Activated B cell treated with CpG ODN at 0.5 μM for 24 hours (primary cell): ENCODE data around the gene CASZ1. TPM values are rescaled to one million over a fixed set of nuclear protein-coding genes. Genes with fewer than 3 reads are reported as not detected.

Source experiments
- ATAC-seq: fragments of 200-7000 bp; cut with Tn5 transposase; one replicate; pipeline ENCODE4 v1.10.0; 2021; ENCODE audit warnings: low read depth, mild to moderate bottlenecking, moderate library complexity
- CTCF ChIA-PET: fragments of 350-600 bp; sonication (Branson Sonifier 250); formaldehyde crosslinking; loops from one replicate; lab custom pipeline; 2021; ENCODE audit warnings: antibody characterized with exemption; lab: Charles Lee
- POLR2A ChIA-PET: fragments of 350-600 bp; sonication (Branson Sonifier 250); formaldehyde crosslinking; loops from one replicate; lab custom pipeline; 2021; ENCODE audit warnings: antibody characterized with exemption; lab: Charles Lee
- DNase-seq: peaks from one replicate; pipeline ENCODE4 v3.0.0; 2022
- H3K27ac Mint-ChIP-seq: one replicate; pipeline ENCODE4 v1.8.0; 2020; ENCODE audit warnings: mixed read lengths
- H3K27me3 Mint-ChIP-seq: one replicate; pipeline ENCODE4 v1.8.0; 2021; ENCODE audit warnings: mixed read lengths
- H3K36me3 Mint-ChIP-seq: one replicate; pipeline ENCODE4 v1.8.0; 2021; ENCODE audit warnings: low read depth, mixed read lengths
- H3K4me1 Mint-ChIP-seq: one replicate; pipeline ENCODE4 v1.8.0; 2021; ENCODE audit warnings: mixed read lengths
- H3K4me3 Mint-ChIP-seq: one replicate; pipeline ENCODE4 v1.8.0; 2020; ENCODE audit warnings: mild to moderate bottlenecking, mixed read lengths
- H3K9me3 Mint-ChIP-seq: one replicate; pipeline ENCODE4 v1.8.0; 2020; ENCODE audit warnings: mixed read lengths
- intact Hi-C: fragments of 100-400 bp; cut with micrococcal nuclease; formaldehyde crosslinking; loops from one replicate; pipeline ENCODE4 v1.15.1; 2024
- total RNA-seq: library from RNA; stranded (reverse); gene quantifications from 2 replicates; pipeline ENCODE4 v1.2.3, GENCODE V29; 2022
- TF ChIP-seq, protein P1 (sequence below): fragments of 200-600 bp; IDR thresholded peaks from one replicate; pipeline ENCODE4 v1.8.0; 2022; ENCODE audit warnings: antibody characterized with exemption, mild to moderate bottlenecking

CASZ1 gene
- total RNA-seq, 1 donor from 2014 or later, result 35.6 TPM

DNA sequence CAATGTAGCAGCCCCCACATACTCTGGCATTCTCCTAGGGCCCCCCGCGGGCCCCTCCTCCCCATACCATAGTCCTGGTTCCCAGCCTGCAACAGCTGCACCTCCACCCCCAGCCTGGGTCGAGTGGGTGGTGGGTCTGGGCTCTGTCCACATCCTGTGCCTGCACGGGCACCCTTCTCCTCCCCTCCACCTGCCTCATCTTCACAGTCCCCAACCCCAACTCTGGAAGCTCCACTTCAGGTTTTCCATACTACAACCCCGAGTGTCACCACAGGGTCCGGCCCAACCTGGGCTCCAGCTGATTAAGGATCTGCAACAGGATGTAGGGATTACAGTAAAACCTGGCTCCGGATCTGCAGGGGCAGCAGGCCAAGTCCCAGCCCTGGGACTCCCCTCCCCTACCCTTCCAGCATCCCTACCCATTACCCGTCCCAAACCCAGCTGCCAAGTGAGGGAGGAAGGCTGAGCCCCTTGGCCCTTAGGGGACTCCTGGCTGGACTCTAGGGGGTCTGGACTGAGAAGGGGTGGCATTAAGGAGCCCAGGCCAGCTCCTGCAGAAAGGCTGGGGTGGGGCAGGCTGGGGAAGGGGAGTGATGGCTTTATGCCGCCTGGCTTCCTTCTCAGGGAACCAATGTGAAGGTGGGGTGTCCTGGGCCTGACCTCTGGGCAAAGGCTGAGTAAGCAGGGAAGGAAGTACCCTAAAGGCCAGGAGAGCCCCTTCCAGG is 116.8 kb downstream of the CASZ1 start:
- Mint-ChIP-seq H3K27me3 (no peaks in the 10 kb centered on the region), H3K27ac (no peak overlapping the region), H3K4me1 (peaks cover 2% of the 10 kb centered on the region), H3K36me3 (peaks cover under 1% of the 10 kb centered on the region), H3K9me3 (no peaks in the 10 kb centered on the region), H3K4me3 (no peak overlapping the region)
- intact Hi-C loops, result no loop called here
- TF ChIP-seq, protein P1, sequence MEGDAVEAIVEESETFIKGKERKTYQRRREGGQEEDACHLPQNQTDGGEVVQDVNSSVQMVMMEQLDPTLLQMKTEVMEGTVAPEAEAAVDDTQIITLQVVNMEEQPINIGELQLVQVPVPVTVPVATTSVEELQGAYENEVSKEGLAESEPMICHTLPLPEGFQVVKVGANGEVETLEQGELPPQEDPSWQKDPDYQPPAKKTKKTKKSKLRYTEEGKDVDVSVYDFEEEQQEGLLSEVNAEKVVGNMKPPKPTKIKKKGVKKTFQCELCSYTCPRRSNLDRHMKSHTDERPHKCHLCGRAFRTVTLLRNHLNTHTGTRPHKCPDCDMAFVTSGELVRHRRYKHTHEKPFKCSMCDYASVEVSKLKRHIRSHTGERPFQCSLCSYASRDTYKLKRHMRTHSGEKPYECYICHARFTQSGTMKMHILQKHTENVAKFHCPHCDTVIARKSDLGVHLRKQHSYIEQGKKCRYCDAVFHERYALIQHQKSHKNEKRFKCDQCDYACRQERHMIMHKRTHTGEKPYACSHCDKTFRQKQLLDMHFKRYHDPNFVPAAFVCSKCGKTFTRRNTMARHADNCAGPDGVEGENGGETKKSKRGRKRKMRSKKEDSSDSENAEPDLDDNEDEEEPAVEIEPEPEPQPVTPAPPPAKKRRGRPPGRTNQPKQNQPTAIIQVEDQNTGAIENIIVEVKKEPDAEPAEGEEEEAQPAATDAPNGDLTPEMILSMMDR, result no peak
- DNase-seq (no peak), ATAC-seq (no peak)
- ChIA-PET CTCF (no interaction called here), POLR2A (no interaction called here)

DNA sequence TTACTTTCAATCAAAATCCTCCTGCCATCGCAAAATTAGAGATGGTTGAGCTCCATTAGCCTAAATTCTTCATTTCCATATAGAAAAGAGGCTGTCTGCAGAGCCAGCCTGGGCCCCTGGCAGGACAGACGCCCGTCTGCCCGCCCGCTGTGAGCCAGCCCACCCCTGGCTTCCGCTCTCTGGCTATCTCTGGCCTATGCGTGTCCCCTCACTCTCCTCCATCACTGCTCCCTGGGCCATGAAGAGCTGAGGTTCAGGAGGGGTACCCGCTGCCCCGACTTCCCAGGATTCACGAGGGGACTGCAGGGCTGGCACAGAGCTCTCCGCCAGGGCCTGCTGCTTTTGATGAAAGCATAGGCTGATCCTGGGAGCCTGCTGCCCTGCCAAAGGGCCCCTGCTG is 117.6 kb downstream of the CASZ1 start:
- no peaks in the 10 kb centered on the region for H3K9me3 Mint-ChIP-seq
- CTCF ChIA-PET, result no interaction called here
- TF ChIP-seq, protein P1, result no peak
- H3K36me3 Mint-ChIP-seq, result no peaks in the 10 kb centered on the region
- DNase-seq (no peak), ATAC-seq (no peak)
- H3K4me1 Mint-ChIP-seq, result peaks cover 2% of the 10 kb centered on the region
- H3K4me3 Mint-ChIP-seq, result no peak overlapping the region
- intact Hi-C loops, result no loop called here
- no peaks in the 10 kb centered on the region for H3K27me3 Mint-ChIP-seq
- H3K27ac Mint-ChIP-seq, result no peak overlapping the region
- POLR2A ChIA-PET, result interaction anchor here (0.6 kb wide), 1 partner anchor 15 kb away, joined by 20 read pairs; no protein-coding TSS in a partner anchor

DNA sequence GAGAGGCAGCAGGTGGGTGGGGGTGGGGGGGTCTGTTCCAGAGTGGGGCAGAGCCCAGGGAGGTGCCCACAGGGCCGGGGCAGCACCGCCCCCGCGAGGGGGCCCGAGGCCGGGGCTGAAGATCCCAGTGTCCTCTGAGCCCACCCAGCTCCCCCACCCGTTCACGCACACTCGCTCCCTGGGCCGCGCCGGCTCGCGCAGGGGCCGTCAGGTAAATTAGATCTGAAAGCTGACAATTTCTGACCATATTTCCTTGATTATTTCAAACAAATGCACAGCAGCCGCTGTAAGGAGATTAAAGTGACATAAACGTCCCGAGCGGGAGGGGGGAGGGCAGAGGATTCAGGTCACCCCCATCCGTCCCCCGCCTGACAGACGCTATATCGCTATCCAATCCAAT is 118.0 kb downstream of the CASZ1 start:
- POLR2A ChIA-PET, result interaction anchor here (0.6 kb wide), 1 partner anchor 15 kb away, joined by 20 read pairs; no protein-coding TSS in a partner anchor
- Mint-ChIP-seq H3K27ac (no peak overlapping the region), H3K9me3 (no peaks in the 10 kb centered on the region), H3K4me1 (peaks cover 2% of the 10 kb centered on the region), H3K4me3 (no peak overlapping the region), H3K36me3 (no peaks in the 10 kb centered on the region), H3K27me3 (no peaks in the 10 kb centered on the region)
- ATAC-seq, result no peak
- TF ChIP-seq, protein P1, result no peak
- no peak for DNase-seq
- CTCF ChIA-PET, result no interaction called here
- intact Hi-C loops, result no loop called here

DNA sequence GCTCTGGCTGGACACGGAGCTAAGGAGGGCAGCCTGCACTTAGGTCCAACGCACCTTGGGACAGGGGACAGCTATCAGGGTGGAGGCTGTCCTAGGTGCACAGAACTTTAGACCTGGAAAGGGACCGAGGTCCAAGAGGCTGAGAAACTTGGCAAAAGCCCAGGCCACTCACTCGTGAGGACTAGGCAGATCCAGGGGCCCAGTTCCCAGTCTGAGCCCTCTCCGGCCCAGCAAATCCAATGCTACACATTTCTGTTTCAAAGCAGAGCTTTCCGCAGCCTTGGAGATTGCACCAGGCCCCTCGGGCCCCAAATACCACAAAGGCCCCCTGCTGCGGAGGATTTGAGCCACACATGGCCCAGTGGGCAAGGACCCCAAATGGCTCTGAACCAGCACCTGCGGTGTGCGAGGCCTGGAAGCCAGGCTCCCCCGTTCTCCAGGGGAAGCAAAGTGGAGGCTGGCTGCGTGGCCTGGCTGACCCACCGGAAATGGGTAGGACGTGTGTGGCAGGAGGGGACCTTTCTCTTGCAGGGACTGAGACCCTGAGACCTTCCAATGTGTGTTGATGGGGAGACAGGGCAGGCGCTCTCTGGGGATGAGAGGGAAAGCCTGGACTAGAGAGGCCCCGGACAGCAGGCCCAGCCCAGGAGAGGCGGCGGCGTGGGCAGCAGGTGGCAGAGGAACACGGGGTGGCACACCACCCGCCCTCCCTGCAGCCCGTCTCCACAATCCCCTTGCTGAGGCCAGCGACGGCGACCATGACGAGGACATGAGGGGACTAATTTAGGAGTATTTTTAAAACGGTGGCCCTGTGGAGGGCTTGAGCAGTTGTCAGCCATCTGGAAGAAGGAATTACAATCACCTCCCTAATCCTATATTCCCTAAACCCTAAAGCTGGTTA is 118.7 kb downstream of the CASZ1 start:
- Mint-ChIP-seq H3K9me3 (no peaks in the 10 kb centered on the region), H3K4me1 (peaks cover 2% of the 10 kb centered on the region), H3K36me3 (no peaks in the 10 kb centered on the region), H3K4me3 (no peak overlapping the region), H3K27me3 (no peaks in the 10 kb centered on the region), H3K27ac (no peak overlapping the region)
- ATAC-seq (no peak), DNase-seq (no peak)
- ChIA-PET CTCF (no interaction called here), POLR2A (no interaction called here)
- intact Hi-C loops, result no loop called here
- TF ChIP-seq, protein P1, result no peak

DNA sequence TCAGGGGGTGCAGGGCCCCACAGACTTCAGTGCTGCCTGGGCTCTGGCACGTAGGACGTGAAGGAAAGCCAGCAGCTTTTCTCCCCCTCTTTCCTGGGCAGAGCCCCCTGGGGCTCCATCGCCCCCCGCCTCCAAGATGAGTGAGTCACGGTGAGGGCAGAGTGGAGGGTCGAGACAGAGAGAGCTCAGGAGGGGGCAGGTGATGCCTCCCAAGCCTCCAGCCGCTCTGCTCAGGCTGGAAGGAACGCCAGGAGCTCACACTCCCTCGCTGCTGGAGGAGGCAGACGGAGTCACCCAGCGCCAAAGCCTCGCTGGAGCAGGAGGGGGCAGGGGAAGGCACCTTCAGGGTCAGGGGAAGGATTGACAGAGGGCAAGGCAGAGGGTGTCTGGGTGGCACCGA is 119.5 kb downstream of the CASZ1 start:
- H3K9me3 Mint-ChIP-seq, result no peaks in the 10 kb centered on the region
- CTCF ChIA-PET, result no interaction called here
- no peaks in the 10 kb centered on the region for H3K36me3 Mint-ChIP-seq
- TF ChIP-seq, protein P1, result no peak
- DNase-seq, result no peak
- intact Hi-C loops, result no loop called here
- H3K4me1 Mint-ChIP-seq, result peaks cover 2% of the 10 kb centered on the region
- H3K27ac Mint-ChIP-seq, result no peak overlapping the region
- no peak for ATAC-seq
- POLR2A ChIA-PET, result no interaction called here
- H3K4me3 Mint-ChIP-seq, result no peak overlapping the region
- H3K27me3 Mint-ChIP-seq, result no peaks in the 10 kb centered on the region
